ENCODE data around the gene RACGAP1.

The RACGAP1 gene

DNA sequence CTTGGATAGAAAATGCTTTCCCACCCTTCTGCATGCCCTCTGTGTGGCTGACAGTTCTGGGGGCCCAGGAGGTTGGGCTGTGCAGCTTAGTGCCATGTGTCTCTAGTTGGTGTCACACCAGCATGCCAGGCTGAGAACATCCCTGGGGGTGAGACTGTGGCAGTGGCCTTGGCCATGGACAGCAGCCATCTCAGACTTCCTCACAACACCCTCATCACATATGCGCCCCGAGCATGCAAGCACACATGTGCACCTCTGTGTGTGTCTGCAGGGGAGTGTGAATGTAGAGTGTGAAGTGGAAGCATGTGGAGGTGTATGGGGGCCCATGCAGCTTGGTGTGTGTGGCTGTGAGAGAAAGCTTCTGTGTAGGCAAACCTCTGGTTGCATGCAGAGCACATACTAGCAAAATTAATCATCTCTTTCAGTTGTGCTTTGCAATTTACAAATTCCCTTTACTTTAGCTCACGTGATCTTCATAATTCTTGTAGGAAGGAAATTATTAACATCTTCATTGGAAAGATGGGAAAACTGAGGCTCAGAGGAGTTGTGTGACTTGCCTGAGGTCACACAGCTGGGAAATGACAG, 40.5 kb upstream of the RACGAP1 start:
- TF ChIP-seq POLR2AphosphoS5 (IDR thresholded peaks at IDR 0.05; ENCODE audit: low read depth, low read length): no peak
- TF ChIP-seq SIN3A (IDR thresholded peaks at IDR 0.05; ENCODE audit: borderline replicate concordance, insufficient read depth, low read length): no peak
- no peak for TF ChIP-seq FOXP2 (optimal IDR thresholded peaks at IDR 0.05; ENCODE audit: borderline replicate concordance, extremely low read depth, extremely low read length, insufficient read depth)
- TF ChIP-seq, protein P1, sequence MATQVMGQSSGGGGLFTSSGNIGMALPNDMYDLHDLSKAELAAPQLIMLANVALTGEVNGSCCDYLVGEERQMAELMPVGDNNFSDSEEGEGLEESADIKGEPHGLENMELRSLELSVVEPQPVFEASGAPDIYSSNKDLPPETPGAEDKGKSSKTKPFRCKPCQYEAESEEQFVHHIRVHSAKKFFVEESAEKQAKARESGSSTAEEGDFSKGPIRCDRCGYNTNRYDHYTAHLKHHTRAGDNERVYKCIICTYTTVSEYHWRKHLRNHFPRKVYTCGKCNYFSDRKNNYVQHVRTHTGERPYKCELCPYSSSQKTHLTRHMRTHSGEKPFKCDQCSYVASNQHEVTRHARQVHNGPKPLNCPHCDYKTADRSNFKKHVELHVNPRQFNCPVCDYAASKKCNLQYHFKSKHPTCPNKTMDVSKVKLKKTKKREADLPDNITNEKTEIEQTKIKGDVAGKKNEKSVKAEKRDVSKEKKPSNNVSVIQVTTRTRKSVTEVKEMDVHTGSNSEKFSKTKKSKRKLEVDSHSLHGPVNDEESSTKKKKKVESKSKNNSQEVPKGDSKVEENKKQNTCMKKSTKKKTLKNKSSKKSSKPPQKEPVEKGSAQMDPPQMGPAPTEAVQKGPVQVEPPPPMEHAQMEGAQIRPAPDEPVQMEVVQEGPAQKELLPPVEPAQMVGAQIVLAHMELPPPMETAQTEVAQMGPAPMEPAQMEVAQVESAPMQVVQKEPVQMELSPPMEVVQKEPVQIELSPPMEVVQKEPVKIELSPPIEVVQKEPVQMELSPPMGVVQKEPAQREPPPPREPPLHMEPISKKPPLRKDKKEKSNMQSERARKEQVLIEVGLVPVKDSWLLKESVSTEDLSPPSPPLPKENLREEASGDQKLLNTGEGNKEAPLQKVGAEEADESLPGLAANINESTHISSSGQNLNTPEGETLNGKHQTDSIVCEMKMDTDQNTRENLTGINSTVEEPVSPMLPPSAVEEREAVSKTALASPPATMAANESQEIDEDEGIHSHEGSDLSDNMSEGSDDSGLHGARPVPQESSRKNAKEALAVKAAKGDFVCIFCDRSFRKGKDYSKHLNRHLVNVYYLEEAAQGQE (IDR thresholded peaks at IDR 0.05; ENCODE audit: insufficient read depth in 1 of 2, low read depth in 2 of 2, low read length in 2 of 2): no peak
- no peak for TF ChIP-seq TAF1 (IDR thresholded peaks at IDR 0.05; ENCODE audit: borderline replicate concordance, insufficient read depth, low read length)

DNA sequence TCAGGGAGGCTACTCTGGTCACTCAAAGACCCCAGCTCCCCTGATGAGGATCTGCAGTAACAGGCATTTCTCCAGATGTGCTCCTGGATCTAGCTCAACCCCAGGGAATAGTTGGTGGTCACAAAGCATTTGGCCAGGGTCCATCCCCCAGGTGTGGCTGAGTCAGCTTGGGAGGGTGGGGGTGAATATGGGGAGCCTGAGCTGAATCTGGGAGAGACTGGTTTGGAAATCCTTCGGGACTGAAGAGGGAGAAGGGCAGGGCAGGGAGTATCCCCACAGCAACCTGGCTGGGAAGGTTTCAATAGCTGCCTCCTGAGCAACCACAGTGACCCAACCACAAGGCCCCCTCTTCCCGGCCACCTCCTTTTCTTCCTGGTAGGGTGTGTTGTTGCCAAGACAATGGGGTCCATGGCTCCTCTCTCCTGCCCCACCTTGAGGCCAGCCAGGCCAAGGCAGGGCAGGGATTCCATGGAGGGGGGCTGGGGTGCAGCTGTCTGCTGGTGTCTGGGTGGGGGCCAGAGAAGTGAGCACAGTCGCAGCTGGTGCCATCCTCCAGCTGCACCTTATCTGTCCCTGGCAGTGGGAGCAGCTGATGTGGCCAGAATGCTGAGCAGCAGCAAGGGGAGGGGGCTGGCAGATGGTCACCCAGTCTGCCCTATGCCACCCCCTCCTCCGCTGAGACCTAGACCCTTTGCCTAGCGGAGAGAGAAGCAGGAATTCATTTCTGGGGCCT, 37.6 kb upstream of the RACGAP1 start:
- TF ChIP-seq FOXP2 (optimal IDR thresholded peaks at IDR 0.05; ENCODE audit: borderline replicate concordance, extremely low read depth, extremely low read length, insufficient read depth): no peak
- no peak for TF ChIP-seq SIN3A (IDR thresholded peaks at IDR 0.05; ENCODE audit: borderline replicate concordance, insufficient read depth, low read length)
- TF ChIP-seq POLR2AphosphoS5 (IDR thresholded peaks at IDR 0.05; ENCODE audit: low read depth, low read length): no peak
- no peak for TF ChIP-seq TAF1 (IDR thresholded peaks at IDR 0.05; ENCODE audit: borderline replicate concordance, insufficient read depth, low read length)
- TF ChIP-seq, protein P1 (IDR thresholded peaks at IDR 0.05; ENCODE audit: insufficient read depth in 1 of 2, low read depth in 2 of 2, low read length in 2 of 2): no peak

DNA sequence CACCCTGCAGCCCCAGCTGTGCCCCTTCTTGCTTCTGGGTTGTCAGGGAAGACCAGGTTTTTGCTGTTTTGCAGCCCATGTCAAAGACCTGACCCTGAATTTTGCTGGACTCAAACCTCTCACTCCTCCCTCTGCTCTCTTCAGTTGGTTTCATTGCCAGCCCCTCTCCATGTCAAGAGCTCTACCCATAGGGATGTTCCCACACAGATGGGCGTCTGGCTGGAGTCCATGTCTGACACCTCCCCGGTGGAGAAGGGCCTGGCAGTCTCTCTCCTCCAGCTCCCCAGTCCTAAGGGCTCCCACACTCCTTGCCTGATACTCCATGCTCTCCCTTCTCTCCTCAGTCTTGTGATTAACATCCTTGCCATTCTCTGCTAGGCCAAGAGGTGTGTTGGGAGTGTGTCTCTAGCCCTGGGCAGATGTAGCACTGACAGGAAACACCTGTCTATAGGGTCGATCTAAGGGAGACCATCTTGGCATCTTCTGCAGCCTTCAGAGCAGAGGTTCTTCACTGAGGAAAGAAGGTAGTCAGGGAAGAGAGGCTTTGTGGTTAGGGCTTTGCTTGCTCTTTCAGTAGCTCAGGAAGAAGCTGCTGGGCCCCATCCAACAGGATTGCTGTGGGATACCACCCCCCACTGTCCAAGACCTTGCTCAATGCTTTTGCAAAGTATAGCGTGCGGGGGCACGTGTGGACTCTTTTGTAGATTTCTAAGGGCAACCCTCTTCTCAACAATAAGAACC, 36.8 kb upstream of the RACGAP1 start:
- TF ChIP-seq POLR2AphosphoS5 (IDR thresholded peaks at IDR 0.05; ENCODE audit: low read depth, low read length) (no peak), SIN3A (IDR thresholded peaks at IDR 0.05; ENCODE audit: borderline replicate concordance, insufficient read depth, low read length) (no peak), TAF1 (IDR thresholded peaks at IDR 0.05; ENCODE audit: borderline replicate concordance, insufficient read depth, low read length) (no peak), FOXP2 (optimal IDR thresholded peaks at IDR 0.05; ENCODE audit: borderline replicate concordance, extremely low read depth, extremely low read length, insufficient read depth) (no peak)
- TF ChIP-seq, protein P1 (IDR thresholded peaks at IDR 0.05; ENCODE audit: insufficient read depth in 1 of 2, low read depth in 2 of 2, low read length in 2 of 2): no peak

DNA sequence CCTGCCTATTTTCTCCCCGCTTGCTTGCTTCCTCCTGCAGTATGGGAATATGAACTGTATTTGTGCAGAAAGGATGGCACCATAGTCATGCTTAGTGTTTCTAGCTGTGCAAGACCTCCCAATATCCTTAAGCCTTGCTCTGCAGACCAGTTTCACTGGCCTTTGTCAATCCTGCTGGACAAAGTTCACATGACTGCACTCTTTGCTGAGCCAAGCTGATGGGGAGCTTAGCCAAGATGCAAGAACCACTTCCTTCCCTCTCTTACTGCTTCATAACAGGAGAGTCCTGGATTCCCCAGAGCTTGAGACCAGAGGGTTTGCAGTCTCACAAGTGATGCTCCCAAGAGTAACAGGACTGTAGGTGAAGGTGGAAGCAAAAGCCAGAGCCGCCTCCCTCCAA, 35.9 kb upstream of the RACGAP1 start:
- no peak for TF ChIP-seq FOXP2 (optimal IDR thresholded peaks at IDR 0.05; ENCODE audit: borderline replicate concordance, extremely low read depth, extremely low read length, insufficient read depth)
- TF ChIP-seq TAF1 (IDR thresholded peaks at IDR 0.05; ENCODE audit: borderline replicate concordance, insufficient read depth, low read length): no peak
- TF ChIP-seq SIN3A (IDR thresholded peaks at IDR 0.05; ENCODE audit: borderline replicate concordance, insufficient read depth, low read length): no peak
- no peak for TF ChIP-seq POLR2AphosphoS5 (IDR thresholded peaks at IDR 0.05; ENCODE audit: low read depth, low read length)
- TF ChIP-seq, protein P1 (IDR thresholded peaks at IDR 0.05; ENCODE audit: insufficient read depth in 1 of 2, low read depth in 2 of 2, low read length in 2 of 2): no peak

Data from PFSK-1 (cell line).